Fibroblast of lung (primary cell): Measurements from ENCODE around the gene RBM20. TPM values are rescaled to one million over a fixed set of nuclear protein-coding genes. Genes with fewer than 3 reads are reported as not detected.
A peak's percentile ranks its signal among the peaks of the same experiment; 100 is the strongest.

Source experiments
- DNase-seq, 2 donors: peaks; one replicate each; pipeline versions ENCODE4 v3.0.0 to v3.0.0-alpha.2; 2010; ENCODE audit warnings: low read depth in 2 of 2
- H2AFZ ChIP-seq: 2 replicates; pipeline ENCODE4 v1.5.1; 2012; ENCODE audit warnings: low read length, control low read depth, inconsistent platforms
- H3K27ac ChIP-seq: 2 replicates; pipeline ENCODE4 v1.5.1; 2011; ENCODE audit warnings: low read length, control low read depth; ENCODE audit not compliant: insufficient read depth
- H3K27me3 ChIP-seq: 2 replicates; pipeline ENCODE4 v1.5.1; 2011; ENCODE audit warnings: mild to moderate bottlenecking, low read length; ENCODE audit not compliant: control insufficient read depth, insufficient read depth
- H3K36me3 ChIP-seq: 2 replicates; pipeline ENCODE4 v1.5.1; 2011; ENCODE audit warnings: low read length; ENCODE audit not compliant: control insufficient read depth, insufficient read depth
- H3K4me1 ChIP-seq: 2 replicates; pipeline ENCODE4 v1.5.1; 2011; ENCODE audit warnings: low read length; ENCODE audit not compliant: control insufficient read depth, insufficient read depth; ENCODE audit errors: extremely low read depth
- H3K4me2 ChIP-seq: 2 replicates; pipeline ENCODE4 v1.5.1; 2011; ENCODE audit warnings: low read length, control low read depth; ENCODE audit not compliant: insufficient read depth; ENCODE audit errors: extremely low read depth
- H3K4me3 ChIP-seq, 4 experiments: fragments of 200-600 bp in 1 of 4; sonication (generic) in 1 of 4; replicated peaks in 1 of 4; 2 replicates each; pipeline ENCODE4 v1.5.1; 2011 to 2016; ENCODE audit warnings: low read length in 4 of 4, low read depth in 3 of 4, mild to moderate bottlenecking in 3 of 4, control low read depth in 2 of 4, inconsistent platforms in 1 of 4, mixed read lengths in 1 of 4; ENCODE audit not compliant: insufficient read depth in 1 of 4; ENCODE audit errors: control extremely low read depth in 1 of 4
- H3K79me2 ChIP-seq: 2 replicates; pipeline ENCODE4 v1.5.1; 2012; ENCODE audit warnings: mild to moderate bottlenecking, low read length, inconsistent platforms; ENCODE audit not compliant: control insufficient read depth, insufficient read depth
- H3K9ac ChIP-seq: 2 replicates; pipeline ENCODE4 v1.5.1; 2011; ENCODE audit warnings: mild to moderate bottlenecking, low read length, control low read depth; ENCODE audit not compliant: insufficient read depth
- H3K9me3 ChIP-seq: 2 replicates; pipeline ENCODE4 v1.5.1; 2012; ENCODE audit warnings: low read depth, low read length; ENCODE audit not compliant: control insufficient read depth, insufficient read depth
- H4K20me1 ChIP-seq: 2 replicates; pipeline ENCODE4 v1.5.1; 2011; ENCODE audit warnings: low read length; ENCODE audit not compliant: control insufficient read depth, insufficient read depth; ENCODE audit errors: extremely low read depth
- EZH2 ChIP-seq: IDR thresholded peaks from 2 replicates; pipeline ENCODE4 v1.5.1; 2012; ENCODE audit warnings: low read length, control low read depth, mild to moderate bottlenecking; ENCODE audit errors: missing control alignments
- polyA plus RNA-seq, 2 donors: library from polyadenylated mRNA; depleted of rRNA in 1 of 2; stranded (reverse) in 1 of 2; unstranded in 1 of 2; fragments of >200 nt; gene quantifications; 2 replicates each; pipeline ENCODE4 v1.2.1, GENCODE V29; 2011 to 2012; ENCODE audit warnings: missing spikeins in 1 of 2
- total RNA-seq: library from RNA; depleted of rRNA; stranded (reverse); fragments of >200 nt; gene quantifications from 2 replicates; pipeline ENCODE4 v1.2.1, GENCODE V29; 2014
- TF ChIP-seq, protein P1 (sequence below), 2 donors: IDR thresholded peaks in 1 of 2; conservative IDR thresholded peaks in 1 of 2; 1 replicate in 1 of 2; 2 replicates in 1 of 2; pipeline ENCODE4 v1.5.1; 2011 to 2012; ENCODE audit warnings: low read length in 2 of 2, control low read depth in 1 of 2, inconsistent platforms in 1 of 2, low read depth in 1 of 2, mild to moderate bottlenecking in 1 of 2

RBM20 gene
- total and polyA plus RNA-seq, 2 donors (not counting 1 experiment from before 2014, with no cell fraction given): under 0.01 to 0.05 TPM

DNA sequence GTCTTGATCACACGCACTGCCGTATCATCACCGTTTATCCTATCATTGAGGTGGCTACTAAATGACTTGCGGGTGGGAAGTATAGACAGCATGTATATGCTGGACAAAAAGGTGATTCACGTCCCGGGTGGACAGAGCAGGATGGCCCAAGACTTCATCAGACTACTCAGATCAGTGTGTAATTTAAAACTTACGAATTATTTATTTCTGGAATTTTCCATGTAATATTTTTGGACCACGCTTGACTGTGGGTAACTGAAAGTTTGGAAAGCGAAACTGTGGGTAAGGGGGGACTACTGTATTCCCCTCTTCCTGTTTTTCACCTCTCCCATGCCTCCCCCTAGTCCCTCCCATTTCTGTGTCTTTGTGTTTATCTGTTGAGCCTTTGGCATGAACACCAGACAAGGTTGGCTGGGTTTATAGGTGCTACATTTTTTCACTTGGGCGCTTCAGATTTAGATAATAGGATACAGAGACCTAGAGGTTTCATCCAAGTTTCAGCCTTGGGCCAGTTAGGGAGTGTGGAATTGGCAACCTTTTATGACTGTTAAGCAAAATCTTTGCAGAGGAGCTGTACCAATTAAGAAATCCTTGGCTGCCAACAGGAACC, 55.8 kb downstream of the RBM20 start:
- Histone ChIP-seq H3K36me3 (no peaks in the 10 kb centered on the region), H3K27ac (no peak overlapping the region), H3K9ac (no peak overlapping the region), H3K4me1 (no peaks in the 10 kb centered on the region), H2AFZ (no peak overlapping the region), H3K4me3 (no peak overlapping the region), H3K4me2 (no peak overlapping the region), H4K20me1 (no peaks in the 10 kb centered on the region), H3K9me3 (no peaks in the 10 kb centered on the region), H3K79me2 (no peaks in the 10 kb centered on the region), H3K27me3 (peaks cover 2% of the 10 kb centered on the region)
- no peak for DNase-seq
- TF ChIP-seq, protein P1, sequence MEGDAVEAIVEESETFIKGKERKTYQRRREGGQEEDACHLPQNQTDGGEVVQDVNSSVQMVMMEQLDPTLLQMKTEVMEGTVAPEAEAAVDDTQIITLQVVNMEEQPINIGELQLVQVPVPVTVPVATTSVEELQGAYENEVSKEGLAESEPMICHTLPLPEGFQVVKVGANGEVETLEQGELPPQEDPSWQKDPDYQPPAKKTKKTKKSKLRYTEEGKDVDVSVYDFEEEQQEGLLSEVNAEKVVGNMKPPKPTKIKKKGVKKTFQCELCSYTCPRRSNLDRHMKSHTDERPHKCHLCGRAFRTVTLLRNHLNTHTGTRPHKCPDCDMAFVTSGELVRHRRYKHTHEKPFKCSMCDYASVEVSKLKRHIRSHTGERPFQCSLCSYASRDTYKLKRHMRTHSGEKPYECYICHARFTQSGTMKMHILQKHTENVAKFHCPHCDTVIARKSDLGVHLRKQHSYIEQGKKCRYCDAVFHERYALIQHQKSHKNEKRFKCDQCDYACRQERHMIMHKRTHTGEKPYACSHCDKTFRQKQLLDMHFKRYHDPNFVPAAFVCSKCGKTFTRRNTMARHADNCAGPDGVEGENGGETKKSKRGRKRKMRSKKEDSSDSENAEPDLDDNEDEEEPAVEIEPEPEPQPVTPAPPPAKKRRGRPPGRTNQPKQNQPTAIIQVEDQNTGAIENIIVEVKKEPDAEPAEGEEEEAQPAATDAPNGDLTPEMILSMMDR (conservative IDR thresholded peaks at IDR 0.05 in 1 of 2, IDR thresholded peaks at IDR 0.05 in 1 of 2; ENCODE audit: low read depth in 1 of 2, low read length in 2 of 2): no peak
- TF ChIP-seq EZH2: no peak

DNA sequence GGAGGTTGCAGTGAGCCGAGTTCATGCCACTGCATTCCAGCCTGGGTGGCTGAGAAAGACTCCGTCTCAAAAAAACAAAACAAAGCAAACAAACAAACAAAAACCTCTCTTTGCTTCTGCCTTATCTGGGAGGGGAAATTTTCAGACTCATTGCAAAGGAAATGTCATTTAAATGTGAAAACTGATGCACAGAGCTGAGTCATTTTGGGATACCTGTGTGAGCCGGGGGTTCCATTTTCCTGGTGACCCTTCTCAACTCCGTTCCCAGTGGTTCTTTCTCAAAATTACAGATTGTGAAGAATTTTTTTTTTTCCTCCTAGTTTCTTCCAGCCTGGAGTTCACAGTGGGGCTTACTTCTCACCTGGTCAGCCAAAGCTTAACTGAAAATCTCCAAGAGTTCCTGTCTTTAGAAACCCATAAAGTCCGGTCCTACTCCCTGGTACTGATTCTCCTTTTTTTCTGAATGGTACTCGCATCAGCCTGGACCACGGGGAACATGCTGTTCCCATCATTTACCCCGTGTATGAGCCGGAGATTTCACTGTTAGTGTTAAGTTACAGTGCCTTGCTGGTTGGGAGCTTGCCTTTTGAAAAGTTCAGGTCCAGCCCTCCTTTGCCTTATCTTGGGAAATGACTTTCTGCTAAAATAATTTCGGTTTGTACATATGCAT, 56.9 kb downstream of the RBM20 start:
- Histone ChIP-seq H2AFZ (no peak overlapping the region), H3K79me2 (no peaks in the 10 kb centered on the region), H3K27ac (no peak overlapping the region), H3K4me1 (peaks cover under 1% of the 10 kb centered on the region), H3K9ac (no peak overlapping the region), H3K9me3 (no peaks in the 10 kb centered on the region), H3K27me3 (peaks cover 2% of the 10 kb centered on the region), H4K20me1 (no peaks in the 10 kb centered on the region), H3K36me3 (no peaks in the 10 kb centered on the region), H3K4me3 (no peak overlapping the region), H3K4me2 (no peak overlapping the region)
- TF ChIP-seq EZH2: no peak
- TF ChIP-seq, protein P1 (conservative IDR thresholded peaks at IDR 0.05 in 1 of 2, IDR thresholded peaks at IDR 0.05 in 1 of 2; ENCODE audit: low read depth in 1 of 2, low read length in 2 of 2): no peak
- DNase-seq: no peak

DNA sequence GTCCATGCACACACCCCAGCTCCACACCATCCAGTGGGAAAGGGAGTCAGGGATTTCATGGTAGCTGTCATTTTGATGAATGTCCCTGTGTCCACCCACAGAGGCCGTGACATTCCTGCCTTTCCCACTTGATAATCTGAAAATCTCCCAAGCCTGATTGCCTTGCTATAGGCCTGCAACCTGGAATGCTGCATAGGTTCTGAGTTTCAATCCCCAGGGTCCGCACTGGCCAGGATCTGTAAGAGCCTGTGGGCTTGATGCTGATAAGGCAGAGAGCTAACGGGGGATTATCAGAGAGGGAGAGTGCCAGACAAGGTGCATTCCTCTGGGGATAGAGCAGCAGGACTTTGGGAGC, 57.5 kb downstream of the RBM20 start:
- Histone ChIP-seq H3K27me3 (peaks cover 2% of the 10 kb centered on the region), H3K36me3 (no peaks in the 10 kb centered on the region), H3K4me1 (peaks cover 5% of the 10 kb centered on the region), H3K4me2 (no peak overlapping the region), H3K9ac (no peak overlapping the region), H3K79me2 (no peaks in the 10 kb centered on the region), H3K27ac (no peak overlapping the region), H4K20me1 (no peaks in the 10 kb centered on the region), H3K4me3 (no peak overlapping the region), H3K9me3 (no peaks in the 10 kb centered on the region), H2AFZ (no peak overlapping the region)
- no peak for TF ChIP-seq EZH2
- TF ChIP-seq, protein P1 (conservative IDR thresholded peaks at IDR 0.05 in 1 of 2, IDR thresholded peaks at IDR 0.05 in 1 of 2; ENCODE audit: low read depth in 1 of 2, low read length in 2 of 2): no peak
- DNase-seq: peak in 1 of 2 donors; percentile 77
